Brain microvascular endothelial cell (primary cell): ENCODE measurements around the gene BCAS1.
A peak's percentile ranks its signal among the peaks of the same experiment; 100 is the strongest.

Source experiments
- DNase-seq: peaks from one replicate; pipeline ENCODE4 v3.0.0-alpha.2; 2020
- H3K27ac ChIP-seq: fragments of 250-450 bp; sonication (Bioruptor Pico); 2 replicates; pipeline ENCODE4 v1.5.1; 2020; ENCODE audit warnings: mild to moderate bottlenecking, moderate library complexity
- H3K27me3 ChIP-seq: fragments of 250-450 bp; sonication (Bioruptor Pico); replicated peaks from 2 replicates; pipeline ENCODE4 v1.5.1; 2020; ENCODE audit warnings: mild to moderate bottlenecking
- H3K36me3 ChIP-seq: fragments of 250-450 bp; sonication (Bioruptor Pico); replicated peaks from 2 replicates; pipeline ENCODE4 v1.5.1; 2020; ENCODE audit warnings: mild to moderate bottlenecking
- H3K4me3 ChIP-seq: 2 replicates; pipeline ENCODE4 v1.5.1; 2011; ENCODE audit warnings: low read depth, mild to moderate bottlenecking, control low read depth, low read length, moderate library complexity
- CTCF ChIP-seq: IDR thresholded peaks from 2 replicates; pipeline ENCODE4 v1.5.1; 2011; ENCODE audit warnings: low read depth, mild to moderate bottlenecking, moderate library complexity, low read length, control low read depth, inconsistent platforms; ENCODE audit errors: missing control alignments
- in situ Hi-C: cut with HindIII; loops from 2 replicates; pipeline ENCODE4 v1.10.0; 2017; ENCODE audit warnings: low sequenced_read_pairs, low pct_ligation_motif_present

Gene BCAS1

DNA sequence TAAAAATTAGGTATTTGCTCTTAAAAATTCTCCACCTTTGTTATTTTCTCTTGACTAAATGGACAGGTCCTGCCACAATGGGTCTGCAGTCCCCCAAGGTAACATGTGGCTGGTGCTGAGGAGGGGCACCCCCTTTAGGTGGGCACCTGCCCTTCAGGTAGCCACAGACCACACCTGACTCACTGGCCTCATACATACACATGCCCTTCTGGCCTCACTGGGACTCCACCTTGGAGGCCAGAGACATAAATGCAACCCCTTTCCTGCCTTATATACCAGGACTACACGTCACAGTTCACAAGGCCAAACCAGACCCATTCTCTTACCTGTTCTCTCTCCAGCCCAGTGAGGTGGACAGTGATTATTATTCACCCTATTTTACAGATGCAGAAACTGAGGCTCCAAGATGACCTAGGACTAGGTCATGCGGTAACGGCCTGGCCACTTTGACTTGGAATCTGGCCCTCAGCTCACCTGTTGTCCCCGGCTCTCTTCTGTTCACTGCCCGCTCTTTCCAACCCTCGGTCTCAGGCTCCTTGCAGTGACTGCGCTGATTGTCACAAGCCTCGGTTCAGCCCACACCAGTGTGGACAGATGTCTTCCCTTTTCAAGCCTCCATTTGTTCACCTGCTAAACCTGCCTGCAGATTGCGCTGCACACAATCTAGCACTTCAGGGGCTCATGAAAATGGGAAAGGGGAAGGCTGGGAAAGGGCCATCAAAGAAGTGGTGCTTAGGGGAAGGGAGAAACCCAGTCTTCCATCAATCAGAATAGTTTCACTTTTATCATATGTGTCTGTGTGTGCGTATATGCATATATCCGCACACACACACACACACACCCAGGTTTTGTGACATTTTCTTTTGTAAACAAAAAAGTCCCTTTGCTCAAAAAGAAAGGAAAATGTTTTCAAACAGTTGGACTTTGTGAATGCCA lies 121.7 kb downstream of the BCAS1 start:
- in situ Hi-C loops = no loop called here
- no peak for DNase-seq
- no peak for TF ChIP-seq CTCF
- peak overlapping the region; percentile 47 for H3K27ac ChIP-seq
- H3K36me3 ChIP-seq = no peaks in the 10 kb centered on the region
- no peaks in the 10 kb centered on the region for H3K27me3 ChIP-seq
- no peak overlapping the region for H3K4me3 ChIP-seq

GRCh38 chr20:53947501-53948195 lies 122.7 kb downstream of the BCAS1 start:
- no peak overlapping the region for H3K27ac ChIP-seq
- H3K27me3 ChIP-seq = no peaks in the 10 kb centered on the region
- no peak for DNase-seq
- H3K36me3 ChIP-seq = no peaks in the 10 kb centered on the region
- no peak overlapping the region for H3K4me3 ChIP-seq
- no peak for TF ChIP-seq CTCF
- in situ Hi-C loops = no loop called here

- Histone ChIP-seq H3K27ac (no peak overlapping the region), H3K27me3 (no peaks in the 10 kb centered on the region), H3K36me3 (no peaks in the 10 kb centered on the region), H3K4me3 (no peak overlapping the region)
- in situ Hi-C loops = no loop called here
- TF ChIP-seq CTCF = no peak
- DNase-seq = no peak
Measured at GRCh38 chr20:53946106-53946505, 124.3 kb downstream of the BCAS1 start.

DNA sequence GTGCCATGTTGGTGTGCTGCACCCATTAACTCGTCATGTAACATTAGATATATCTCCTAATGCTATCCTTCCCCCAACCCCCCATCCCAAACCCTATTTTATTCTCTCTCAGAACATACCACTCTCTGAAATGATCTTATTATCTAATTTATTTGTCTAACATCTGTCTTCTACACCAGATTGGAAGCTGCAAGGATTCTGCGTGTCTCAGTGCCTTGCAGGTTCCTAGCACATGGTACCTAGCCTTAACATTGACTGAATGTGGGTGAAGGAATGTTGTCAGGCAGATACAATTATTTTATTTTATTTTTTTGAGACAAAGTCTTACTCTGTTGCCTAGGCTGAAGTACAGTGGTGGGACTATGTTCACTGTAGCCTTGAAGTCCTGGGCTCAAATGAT lies 124.9 kb downstream of the BCAS1 start:
- in situ Hi-C loops = no loop called here
- no peaks in the 10 kb centered on the region for H3K36me3 ChIP-seq
- H3K27ac ChIP-seq = no peak overlapping the region
- TF ChIP-seq CTCF = no peak
- DNase-seq = no peak
- no peaks in the 10 kb centered on the region for H3K27me3 ChIP-seq
- no peak overlapping the region for H3K4me3 ChIP-seq

- DNase-seq = no peak
- Histone ChIP-seq H3K27me3 (no peaks in the 10 kb centered on the region), H3K27ac (no peak overlapping the region), H3K4me3 (no peak overlapping the region), H3K36me3 (no peaks in the 10 kb centered on the region)
- in situ Hi-C loops = no loop called here
- no peak for TF ChIP-seq CTCF
Measured at GRCh38 chr20:53944796-53945195, 125.6 kb downstream of the BCAS1 start.
